ENCODE results near the gene IGSF23.

GRCh38 chr19:44588771-44589112 is 24.6 kb upstream of the IGSF23 start:
- no peak for TF ChIP-seq CTCF (IDR thresholded peaks at IDR 0.05 in 4 of 5, conservative IDR thresholded peaks at IDR 0.05 in 1 of 5)
- no peak for TF ChIP-seq POLR2A (IDR thresholded peaks at IDR 0.05)

Data from gastrocnemius medialis (tissue), 4 donors.